HepG2 (cell line): Measurements from ENCODE around the gene PCDHB15. TPM values are rescaled to one million over a fixed set of nuclear protein-coding genes. Genes with fewer than 3 reads are reported as not detected.

Experiments used
- ATAC-seq: fragments of 200-7000 bp; cut with Tn5 transposase; 3 replicates; pipeline ENCODE4 v1.9.1; 2020; ENCODE audit warnings: mild to moderate bottlenecking, moderate library complexity
- BruUV-seq: library from RNA; stranded (reverse); fragments of 400-500 nt; replicated peaks from 2 replicates; lab custom pipeline; 2021; lab: Mats Ljungman, UMichigan
- CTCF ChIA-PET: fragments of 300-600 bp; formaldehyde crosslinking; extraction: SDS; loops from one replicate; lab custom pipeline; 2021; ENCODE audit warnings: low total read pairs, inconsistent platforms, low intra/inter-chr PET ratio; lab: Yijun Ruan, JAX
- POLR2A ChIA-PET: fragments of 350-600 bp; sonication (Branson Sonifier 250); formaldehyde crosslinking; loops from one replicate; lab custom pipeline; 2020; ENCODE audit warnings: antibody characterized with exemption, inconsistent platforms; lab: Yijun Ruan, JAX
- DNase-seq: peaks from one replicate; pipeline ENCODE4 v3.0.0-alpha.2; 2015; ENCODE audit warnings: low spot score
- FAIRE-seq: peaks from 3 replicates; lab custom pipeline; 2011; peaks lifted over from hg19 to GRCh38; lab: Jason Lieb, UNC
- H2AFZ ChIP-seq: one replicate; pipeline ENCODE4 v1.6.1; 2011; ENCODE audit warnings: low read length, inconsistent platforms
- H3K27ac ChIP-seq: fragments of 300-600 bp; 3 replicates; pipeline ENCODE4 v1.8.0; 2011; ENCODE audit warnings: mixed run types, mild to moderate bottlenecking, mixed read lengths, low read length, inconsistent platforms; ENCODE audit not compliant: insufficient read depth; ENCODE audit errors: extremely low read length
- H3K27me3 ChIP-seq, 2 experiments: fragments of 200-600 bp in 1 of 2; 2 replicates in 1 of 2; 3 replicates in 1 of 2; pipeline versions ENCODE4 v1.6.0 to v1.8.0; 2011; ENCODE audit warnings: low read length in 2 of 2, mild to moderate bottlenecking in 2 of 2, moderate library complexity in 2 of 2, inconsistent platforms in 1 of 2; ENCODE audit not compliant: insufficient read depth in 2 of 2, control insufficient read depth in 1 of 2
- H3K36me3 ChIP-seq, 2 experiments: fragments of 200-600 bp in 1 of 2; replicated peaks in 1 of 2; 2 replicates in 1 of 2; 3 replicates in 1 of 2; pipeline versions ENCODE4 v1.5.1 to v1.8.0; 2011; ENCODE audit warnings: low read length in 2 of 2, inconsistent platforms in 1 of 2; ENCODE audit not compliant: insufficient read depth in 2 of 2, control insufficient read depth in 1 of 2
- H3K4me1 ChIP-seq: 2 replicates; pipeline ENCODE4 v1.5.1; 2012; ENCODE audit warnings: low read length, inconsistent platforms; ENCODE audit not compliant: insufficient read depth
- H3K4me2 ChIP-seq: 2 replicates; pipeline ENCODE4 v1.6.0; 2011; ENCODE audit warnings: low read depth, low read length, inconsistent platforms
- H3K4me3 ChIP-seq, 3 experiments: fragments of 200-600 bp in 1 of 3; sonication (generic), shearing (Covaris generic) in 1 of 3; replicated peaks in 1 of 3; 2 replicates each; pipeline ENCODE4 v1.5.1; 2011 to 2016; ENCODE audit warnings: low read length in 3 of 3, inconsistent platforms in 2 of 3, low read depth in 2 of 3, mild to moderate bottlenecking in 2 of 3, control low read depth in 1 of 3, mixed read lengths in 1 of 3; ENCODE audit not compliant: insufficient read depth in 1 of 3
- H3K79me2 ChIP-seq: one replicate; pipeline ENCODE4 v1.6.1; 2011; ENCODE audit warnings: low read length, inconsistent platforms; ENCODE audit not compliant: insufficient read depth
- H3K9ac ChIP-seq: 2 replicates; pipeline ENCODE4 v1.6.0; 2011; ENCODE audit warnings: mild to moderate bottlenecking, low read depth, low read length, inconsistent platforms; ENCODE audit not compliant: insufficient read depth
- H3K9me3 ChIP-seq: 2 replicates; pipeline ENCODE4 v1.5.1; 2012; ENCODE audit warnings: mild to moderate bottlenecking, low read length
- H4K20me1 ChIP-seq: 2 replicates; pipeline ENCODE4 v1.6.0; 2011; ENCODE audit warnings: inconsistent platforms, mild to moderate bottlenecking, low read length, moderate library complexity; ENCODE audit not compliant: insufficient read depth
- CAMTA2 ChIP-seq: sonication (generic); formaldehyde crosslinking; IDR thresholded peaks from 2 replicates; pipeline ENCODE4 v1.4.0; 2020; ENCODE audit warnings: mild to moderate bottlenecking, missing genetic modification reagents, borderline replicate concordance
- ETV5 ChIP-seq: IDR thresholded peaks from 2 replicates; pipeline ENCODE4 v1.6.1; 2018; ENCODE audit warnings: missing biosample characterization, missing genetic modification reagents, inconsistent platforms, borderline replicate concordance
- MED8 ChIP-seq: sonication (generic); formaldehyde crosslinking; IDR thresholded peaks from 2 replicates; pipeline ENCODE4 v1.8.1; 2023; ENCODE audit warnings: mild to moderate bottlenecking, missing genetic modification reagents; ENCODE audit not compliant: insufficient replicate concordance
- MTA3 ChIP-seq: sonication (generic); formaldehyde crosslinking; IDR thresholded peaks from 2 replicates; pipeline ENCODE4 v1.4.0; 2020; ENCODE audit warnings: missing genetic modification reagents
- NFKB2 ChIP-seq: sonication (generic); formaldehyde crosslinking; IDR thresholded peaks from 2 replicates; pipeline ENCODE4 v1.4.0; 2020; ENCODE audit warnings: missing genetic modification reagents, borderline replicate concordance
- NR2F6 ChIP-seq, 2 experiments: IDR thresholded peaks; 2 replicates each; pipeline ENCODE4 v1.6.1; 2016; ENCODE audit warnings: antibody characterized with exemption in 1 of 2, mild to moderate bottlenecking in 1 of 2
- SP2 ChIP-seq: sonication (generic); formaldehyde crosslinking; IDR thresholded peaks from 2 replicates; pipeline ENCODE4 v1.5.1; 2020; ENCODE audit warnings: mild to moderate bottlenecking, missing genetic modification reagents
- TAF1 ChIP-seq: sonication (generic); formaldehyde crosslinking; IDR thresholded peaks from 2 replicates; pipeline ENCODE4 v1.4.0; 2020; ENCODE audit warnings: missing genetic modification reagents
- WIZ ChIP-seq: sonication (generic); formaldehyde crosslinking; IDR thresholded peaks from 2 replicates; pipeline ENCODE4 v1.5.1; 2020; ENCODE audit warnings: mild to moderate bottlenecking, missing genetic modification reagents
- ZNF3 ChIP-seq: IDR thresholded peaks from 2 replicates; pipeline ENCODE4 v1.7.0; 2017; ENCODE audit warnings: inconsistent platforms
- ZNF414 ChIP-seq: sonication (generic); formaldehyde crosslinking; IDR thresholded peaks from 2 replicates; pipeline ENCODE4 v1.5.0; 2020; ENCODE audit warnings: missing genetic modification reagents
- ZNF441 ChIP-seq: sonication (generic); formaldehyde crosslinking; IDR thresholded peaks from 2 replicates; pipeline ENCODE4 v1.7.0; 2021; ENCODE audit warnings: missing genetic modification reagents, borderline replicate concordance
- ZNF724P ChIP-seq: sonication (generic); formaldehyde crosslinking; IDR thresholded peaks from 2 replicates; pipeline ENCODE4 v1.8.0; 2022; ENCODE audit warnings: missing genetic modification reagents, borderline replicate concordance
- ZUFSP ChIP-seq: sonication (generic); formaldehyde crosslinking; IDR thresholded peaks from 2 replicates; pipeline ENCODE4 v1.9.0; 2021; ENCODE audit warnings: missing genetic modification reagents, mild to moderate bottlenecking, borderline replicate concordance
- in situ Hi-C: cut with HindIII; loops from 2 replicates; pipeline ENCODE4 v1.10.0; 2017; ENCODE audit warnings: low pct_unique_long_range_greater_than_20kb; ENCODE audit not compliant: extremely low pct_ligation_motif_present
- intact Hi-C: fragments of 100-400 bp; cut with micrococcal nuclease; formaldehyde crosslinking; loops from one replicate; pipeline ENCODE4 v1.10.0; 2022; ENCODE audit not compliant: unreplicated experiment
- polyA plus RNA-seq, 8 experiments: library from polyadenylated mRNA; depleted of rRNA in 3 of 8; stranded (reverse) in 7 of 8; unstranded in 1 of 8; fragments of >200 nt; fragmentation: Illumina TruSeq in 4 of 8; extraction: Trizol in 4 of 8; gene quantifications; 2 replicates each; pipeline versions ENCODE4 v1.2.1 to v1.2.3, GENCODE V29; 2011 to 2016; ENCODE audit warnings: low read depth in 4 of 8, missing spikeins in 1 of 8, mixed read lengths in 1 of 8; ENCODE audit not compliant: insufficient read depth in 1 of 8
- total RNA-seq, 5 experiments: library from RNA; depleted of rRNA; stranded (reverse); fragments of >200 nt; fragmentation: Illumina TruSeq; extraction: Trizol; gene quantifications; 2 replicates each; pipeline ENCODE4 v1.2.3, GENCODE V29; 2016; ENCODE audit warnings: low read depth in 1 of 5
- TF ChIP-seq, protein P1 (sequence below): IDR thresholded peaks from 2 replicates; pipeline ENCODE4 v1.6.1; 2012; ENCODE audit warnings: low read depth, low read length, improper control_type of control experiment
- TF ChIP-seq, protein P2 (sequence below): sonication (generic); formaldehyde crosslinking; IDR thresholded peaks from 2 replicates; pipeline ENCODE4 v1.9.0; 2021; ENCODE audit warnings: missing genetic modification reagents, borderline replicate concordance

Gene PCDHB15
- total and polyA plus RNA-seq, 2 of the 13 experiments (the other 11 are each of a cell fraction or from before 2014, with no cell fraction given) = 0.22 to 0.26 TPM

DNA sequence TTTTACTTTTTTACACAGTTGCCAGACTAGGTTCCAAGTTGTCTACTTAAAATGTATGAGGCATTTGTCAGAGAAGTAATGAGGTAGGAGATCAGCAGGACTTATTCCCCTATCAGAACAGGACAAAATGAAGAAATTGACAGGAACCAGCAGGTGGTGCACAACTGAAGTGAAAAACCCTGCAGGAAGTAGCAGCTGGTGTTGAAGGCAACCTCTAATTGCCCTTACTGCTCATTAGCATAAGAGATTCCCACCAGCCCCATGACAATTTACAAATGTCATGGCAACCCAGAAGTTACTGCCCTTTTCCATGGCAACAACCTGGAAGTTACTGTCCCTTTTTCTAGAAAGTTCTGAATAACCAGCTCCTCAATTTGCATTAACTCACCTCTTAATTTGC is 5.4 kb downstream of the PCDHB15 start:
- POLR2A ChIA-PET = no interaction called here

More for the DNA sequence above, 5.4 kb downstream of the PCDHB15 start:
- Histone ChIP-seq H4K20me1 (no peaks in the 10 kb centered on the region), H3K27me3 (no peaks in the 10 kb centered on the region; a peak in 1 of 5 replicates), H3K9ac (no peak overlapping the region), H3K4me3 (no peak overlapping the region), H3K4me2 (no peak overlapping the region), H3K9me3 (peaks cover 90% of the 10 kb centered on the region), H3K4me1 (no peaks in the 10 kb centered on the region), H2AFZ (no peak overlapping the region), H3K79me2 (no peaks in the 10 kb centered on the region), H3K36me3 (no peaks in the 10 kb centered on the region), H3K27ac (no peak overlapping the region)
- no peak for FAIRE-seq
- no peak for DNase-seq
- intact Hi-C loops = no loop called here
- CTCF ChIA-PET = no interaction called here
- no TSS peak for BruUV-seq
- ATAC-seq = no peak
- no peak for TF ChIP-seq MED8 (CRISPR knock-in tag)
- no peak for TF ChIP-seq ZNF441 (CRISPR knock-in tag)
- TF ChIP-seq ZNF414 (CRISPR knock-in tag) = no peak
- TF ChIP-seq TAF1 (CRISPR knock-in tag) = no peak
- TF ChIP-seq NFKB2 = no peak
- TF ChIP-seq, protein P1, sequence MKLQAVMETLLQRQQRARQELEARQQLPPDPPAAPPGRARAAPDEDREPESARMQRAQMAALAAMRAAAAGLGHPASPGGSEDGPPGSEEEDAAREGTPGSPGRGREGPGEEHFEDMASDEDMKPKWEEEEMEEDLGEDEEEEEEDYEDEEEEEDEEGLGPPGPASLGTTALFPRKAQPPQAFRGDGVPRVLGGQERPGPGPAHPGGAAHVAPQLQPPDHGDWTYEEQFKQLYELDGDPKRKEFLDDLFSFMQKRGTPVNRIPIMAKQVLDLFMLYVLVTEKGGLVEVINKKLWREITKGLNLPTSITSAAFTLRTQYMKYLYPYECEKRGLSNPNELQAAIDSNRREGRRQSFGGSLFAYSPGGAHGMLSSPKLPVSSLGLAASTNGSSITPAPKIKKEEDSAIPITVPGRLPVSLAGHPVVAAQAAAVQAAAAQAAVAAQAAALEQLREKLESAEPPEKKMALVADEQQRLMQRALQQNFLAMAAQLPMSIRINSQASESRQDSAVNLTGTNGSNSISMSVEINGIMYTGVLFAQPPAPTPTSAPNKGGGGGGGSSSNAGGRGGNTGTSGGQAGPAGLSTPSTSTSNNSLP = no peak
- TF ChIP-seq, protein P2, sequence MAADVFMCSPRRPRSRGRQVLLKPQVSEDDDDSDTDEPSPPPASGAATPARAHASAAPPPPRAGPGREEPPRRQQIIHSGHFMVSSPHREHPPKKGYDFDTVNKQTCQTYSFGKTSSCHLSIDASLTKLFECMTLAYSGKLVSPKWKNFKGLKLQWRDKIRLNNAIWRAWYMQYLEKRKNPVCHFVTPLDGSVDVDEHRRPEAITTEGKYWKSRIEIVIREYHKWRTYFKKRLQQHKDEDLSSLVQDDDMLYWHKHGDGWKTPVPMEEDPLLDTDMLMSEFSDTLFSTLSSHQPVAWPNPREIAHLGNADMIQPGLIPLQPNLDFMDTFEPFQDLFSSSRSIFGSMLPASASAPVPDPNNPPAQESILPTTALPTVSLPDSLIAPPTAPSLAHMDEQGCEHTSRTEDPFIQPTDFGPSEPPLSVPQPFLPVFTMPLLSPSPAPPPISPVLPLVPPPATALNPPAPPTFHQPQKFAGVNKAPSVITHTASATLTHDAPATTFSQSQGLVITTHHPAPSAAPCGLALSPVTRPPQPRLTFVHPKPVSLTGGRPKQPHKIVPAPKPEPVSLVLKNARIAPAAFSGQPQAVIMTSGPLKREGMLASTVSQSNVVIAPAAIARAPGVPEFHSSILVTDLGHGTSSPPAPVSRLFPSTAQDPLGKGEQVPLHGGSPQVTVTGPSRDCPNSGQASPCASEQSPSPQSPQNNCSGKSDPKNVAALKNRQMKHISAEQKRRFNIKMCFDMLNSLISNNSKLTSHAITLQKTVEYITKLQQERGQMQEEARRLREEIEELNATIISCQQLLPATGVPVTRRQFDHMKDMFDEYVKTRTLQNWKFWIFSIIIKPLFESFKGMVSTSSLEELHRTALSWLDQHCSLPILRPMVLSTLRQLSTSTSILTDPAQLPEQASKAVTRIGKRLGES (CRISPR knock-in tag) = no peak
- no peak for TF ChIP-seq MTA3 (CRISPR knock-in tag)
- TF ChIP-seq ETV5 (CRISPR knock-in tag) = no peak
- no peak for TF ChIP-seq NR2F6 (IDR thresholded peaks at IDR 0.05)
- no peak for TF ChIP-seq NR2F6 (CRISPR knock-in tag; IDR thresholded peaks at IDR 0.05)
- TF ChIP-seq SP2 (CRISPR knock-in tag) = no peak
- no peak for TF ChIP-seq WIZ (CRISPR knock-in tag)
- no peak for TF ChIP-seq ZNF724P (CRISPR knock-in tag)
- TF ChIP-seq CAMTA2 (CRISPR knock-in tag) = no peak
- TF ChIP-seq ZUFSP (CRISPR knock-in tag) = no peak
- no peak for TF ChIP-seq ZNF3 (CRISPR knock-in tag)
- in situ Hi-C loops = loop anchor here (25.0 kb wide), 1 partner anchor 488 kb away; no protein-coding TSS in a partner anchor
